Upper lobe of left lung (tissue), 4 donors: ENCODE measurements around the gene PCDH12.

Experiments used
- CTCF ChIP-seq, 6 experiments: fragments of 450-650 bp in 4 of 6; fragments of 200-600 bp in 2 of 6; sonication (generic) in 2 of 6; IDR thresholded peaks; one replicate each; pipeline ENCODE4 v1.5.1; 2016 to 2019; ENCODE audit warnings: antibody characterized with exemption in 6 of 6
- POLR2A ChIP-seq, 4 donors: fragments of 450-650 bp; IDR thresholded peaks; one replicate each; pipeline ENCODE4 v1.5.1; 2016 to 2017; ENCODE audit warnings: antibody characterized with exemption in 4 of 4, mild to moderate bottlenecking in 2 of 4

GRCh38 chr5:141919218-141920119, 38.5 kb downstream of the PCDH12 start:
- TF ChIP-seq CTCF (IDR thresholded peaks at IDR 0.05) (no peak), POLR2A (IDR thresholded peaks at IDR 0.05) (no peak)
